GM12873 (cell line): ENCODE data around the gene CSK.
A peak's percentile ranks its signal among the peaks of the same experiment; 100 is the strongest.

Experiments
- CTCF ChIP-seq: IDR thresholded peaks from 2 replicates; pipeline ENCODE4 v1.5.1; 2012; ENCODE audit warnings: low read depth, mild to moderate bottlenecking, moderate library complexity, low read length, control low read depth; ENCODE audit not compliant: insufficient read depth; ENCODE audit errors: missing control alignments

Gene CSK

GRCh38 chr15:74820056-74820455 lies 38.2 kb downstream of the CSK start:
- TF ChIP-seq CTCF, result no peak

GRCh38 chr15:74821091-74821789 lies 39.4 kb downstream of the CSK start:
- peak; percentile 18 for TF ChIP-seq CTCF

GRCh38 chr15:74821790-74822158 lies 39.9 kb downstream of the CSK start:
- TF ChIP-seq CTCF, result no peak

GRCh38 chr15:74822233-74822632 lies 40.4 kb downstream of the CSK start:
- no peak for TF ChIP-seq CTCF

- TF ChIP-seq CTCF, result no peak
Observed at GRCh38 chr15:74823324-74823723, 41.4 kb downstream of the CSK start.

GRCh38 chr15:74824976-74825375 lies 43.1 kb downstream of the CSK start:
- no peak for TF ChIP-seq CTCF

GRCh38 chr15:74825866-74826265 lies 44.0 kb downstream of the CSK start:
- TF ChIP-seq CTCF, result no peak
